HG03025 (cell line): ENCODE results near the gene PTPRN2.
"Not testable (repeated sequence)": the region's sequence is repeated elsewhere in the genome, so short reads cannot be mapped to it uniquely, and the experiment has no call there.

Experiments used
- ATAC-seq: cut with Tn5 transposase; IDR thresholded peaks from one replicate; pipeline ENCODE4 v1.9.1; 2021; ENCODE audit warnings: mild to moderate bottlenecking, moderate library complexity; ENCODE audit not compliant: unreplicated experiment, low FRiP score

The PTPRN2 gene

GRCh38 chr7:157922576-157922975 is 665.0 kb downstream of the PTPRN2 start:
- ATAC-seq, result no peak

DNA sequence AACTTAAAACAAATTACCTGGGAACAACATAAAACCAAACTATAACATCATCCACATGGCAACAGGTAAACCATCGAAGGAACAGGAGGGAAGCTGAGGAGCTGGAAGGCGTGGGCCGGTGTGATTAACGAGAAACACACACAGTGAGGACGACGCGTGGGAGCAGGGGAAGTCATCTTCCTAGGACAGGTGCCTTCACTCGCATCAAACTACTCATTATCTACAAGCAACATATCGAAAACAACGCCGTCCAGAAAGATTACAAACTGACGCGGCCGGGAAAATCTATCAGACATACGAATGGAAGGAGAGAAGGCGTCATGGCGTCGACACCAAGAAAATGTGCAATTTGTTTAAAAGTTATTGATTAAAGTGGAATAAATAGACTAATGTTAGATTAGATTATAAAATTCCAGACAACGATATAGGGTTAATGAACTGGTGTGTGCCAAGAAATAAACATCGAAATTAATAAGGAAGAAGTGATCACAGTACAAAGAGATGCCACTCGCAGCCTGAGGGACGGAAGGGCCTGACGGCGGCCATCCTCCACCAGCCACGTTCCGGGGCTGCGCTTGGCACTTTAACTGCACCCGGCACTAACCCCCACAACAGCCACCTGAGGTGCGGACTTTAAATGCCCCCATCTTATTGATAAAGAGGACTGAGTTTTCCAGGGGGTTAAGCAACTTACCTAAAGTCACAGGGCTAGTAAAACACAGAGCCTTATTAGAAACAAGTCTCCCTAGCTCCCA is 669.1 kb downstream of the PTPRN2 start:
- no peak for ATAC-seq

DNA sequence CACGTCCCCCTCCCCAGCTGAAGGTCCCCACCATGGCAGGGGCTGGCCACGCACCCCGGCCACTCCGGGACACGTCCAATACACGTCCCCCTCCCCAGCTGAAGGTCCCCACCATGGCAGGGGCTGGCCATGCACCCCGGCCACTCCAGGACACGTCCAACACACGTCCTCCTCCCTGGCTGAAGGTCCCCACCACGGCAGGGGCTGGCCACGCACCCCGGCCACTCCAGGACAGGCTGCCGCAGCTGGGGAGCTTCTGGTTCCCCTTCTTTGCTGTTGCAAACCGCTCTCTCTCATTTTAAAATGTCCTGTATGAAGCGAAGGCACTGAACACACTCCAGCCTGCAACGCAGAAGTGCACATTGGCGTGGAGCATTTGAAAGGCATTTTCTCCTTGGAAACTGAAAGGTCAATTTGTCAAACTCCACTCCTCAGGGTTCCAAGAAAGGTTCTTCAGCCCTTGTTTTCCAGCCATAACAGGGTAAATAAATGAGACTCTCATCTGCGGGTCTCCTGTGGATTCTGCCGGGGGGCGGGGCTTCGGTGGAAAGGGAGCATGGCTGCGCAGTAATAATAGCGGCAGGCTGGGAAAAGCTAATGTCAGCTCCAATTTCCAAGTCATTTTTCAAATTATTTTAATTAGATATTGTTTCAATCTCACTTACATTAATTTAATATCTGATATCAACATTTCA is 670.5 kb downstream of the PTPRN2 start:
- ATAC-seq, result no peak

DNA sequence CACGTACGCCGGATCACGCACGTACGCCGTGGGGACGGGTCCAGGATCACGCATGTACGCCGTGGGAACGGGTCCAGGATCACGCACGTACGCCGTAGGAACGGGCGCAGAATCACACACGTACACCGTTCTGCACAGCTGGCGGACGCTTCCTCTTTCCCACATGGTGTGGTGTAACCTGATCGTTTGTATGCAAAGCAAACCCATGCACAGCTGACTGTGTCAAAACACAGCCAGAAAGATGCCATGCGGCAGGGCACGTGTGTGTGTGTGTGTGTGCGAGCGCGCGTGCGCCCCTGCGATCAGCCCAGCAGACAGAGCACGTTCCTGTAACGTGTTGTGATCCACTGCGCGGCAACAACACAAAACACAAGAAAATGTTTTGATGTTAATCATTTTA is 677.2 kb downstream of the PTPRN2 start:
- ATAC-seq, result no peak

DNA sequence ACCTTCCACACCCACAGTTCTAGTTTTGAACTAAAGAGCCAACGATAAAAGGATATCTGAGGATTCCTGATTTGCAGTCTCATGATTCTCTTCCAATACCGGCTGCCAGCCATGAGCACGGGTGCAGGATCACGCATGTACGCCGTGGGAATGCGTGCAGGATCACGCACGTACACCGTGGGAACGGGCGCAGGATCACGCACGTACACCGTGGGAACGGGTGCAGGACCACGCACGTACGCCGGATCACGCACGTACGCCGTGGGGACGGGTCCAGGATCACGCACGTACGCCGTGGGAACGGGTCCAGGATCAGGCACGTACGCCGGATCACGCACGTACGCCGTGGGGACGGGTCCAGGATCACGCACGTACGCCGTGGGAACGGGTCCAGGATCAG is 677.6 kb downstream of the PTPRN2 start:
- ATAC-seq, result not testable (repeated sequence)

GRCh38 chr7:157909370-157909769 is 678.3 kb downstream of the PTPRN2 start:
- ATAC-seq, result no peak

GRCh38 chr7:157908006-157908782 is 679.4 kb downstream of the PTPRN2 start:
- ATAC-seq, result no peak

DNA sequence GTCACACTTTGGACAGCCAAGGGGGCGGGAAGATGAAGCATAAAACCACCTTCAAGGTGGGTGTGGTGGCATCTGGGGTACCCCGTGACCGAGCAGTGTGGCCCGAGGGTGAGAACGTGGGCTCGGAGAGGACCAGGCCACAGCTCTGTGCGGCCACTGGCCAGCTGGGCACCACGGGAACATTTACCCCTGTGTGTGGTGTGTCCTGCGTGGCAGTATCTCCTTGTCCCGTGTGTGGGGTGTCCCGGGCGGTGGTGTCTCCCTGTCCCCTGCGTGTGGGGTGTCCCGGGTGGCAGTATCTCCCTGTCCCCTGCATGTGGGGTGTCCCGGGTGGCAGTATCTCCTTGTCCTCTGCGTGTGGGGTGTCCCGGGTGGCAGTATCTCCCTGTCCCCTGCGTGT is 680.5 kb downstream of the PTPRN2 start:
- no peak for ATAC-seq

DNA sequence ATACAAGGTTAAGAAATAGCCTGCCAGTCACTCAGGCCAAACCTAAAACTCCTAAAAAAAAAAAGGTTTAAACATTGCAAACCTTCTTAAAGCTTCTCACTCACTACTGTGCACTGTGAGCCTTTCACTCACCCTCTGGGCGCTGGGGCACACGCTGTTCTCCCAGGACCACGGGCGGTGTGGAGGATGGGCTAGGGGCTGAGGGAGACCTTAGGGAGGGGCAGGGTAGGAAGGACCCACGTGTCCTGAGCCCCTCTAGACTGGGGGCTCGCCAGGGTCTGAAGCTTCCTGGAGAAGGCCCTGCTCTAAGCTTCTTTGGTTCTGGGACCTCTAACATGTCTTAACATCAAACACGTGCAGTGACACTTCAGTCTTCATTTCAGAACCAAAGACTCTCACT is 681.0 kb downstream of the PTPRN2 start:
- no peak for ATAC-seq

GRCh38 chr7:157905651-157906461 is 681.8 kb downstream of the PTPRN2 start:
- ATAC-seq, result no peak

GRCh38 chr7:157904866-157905570 is 682.6 kb downstream of the PTPRN2 start:
- no peak for ATAC-seq

DNA sequence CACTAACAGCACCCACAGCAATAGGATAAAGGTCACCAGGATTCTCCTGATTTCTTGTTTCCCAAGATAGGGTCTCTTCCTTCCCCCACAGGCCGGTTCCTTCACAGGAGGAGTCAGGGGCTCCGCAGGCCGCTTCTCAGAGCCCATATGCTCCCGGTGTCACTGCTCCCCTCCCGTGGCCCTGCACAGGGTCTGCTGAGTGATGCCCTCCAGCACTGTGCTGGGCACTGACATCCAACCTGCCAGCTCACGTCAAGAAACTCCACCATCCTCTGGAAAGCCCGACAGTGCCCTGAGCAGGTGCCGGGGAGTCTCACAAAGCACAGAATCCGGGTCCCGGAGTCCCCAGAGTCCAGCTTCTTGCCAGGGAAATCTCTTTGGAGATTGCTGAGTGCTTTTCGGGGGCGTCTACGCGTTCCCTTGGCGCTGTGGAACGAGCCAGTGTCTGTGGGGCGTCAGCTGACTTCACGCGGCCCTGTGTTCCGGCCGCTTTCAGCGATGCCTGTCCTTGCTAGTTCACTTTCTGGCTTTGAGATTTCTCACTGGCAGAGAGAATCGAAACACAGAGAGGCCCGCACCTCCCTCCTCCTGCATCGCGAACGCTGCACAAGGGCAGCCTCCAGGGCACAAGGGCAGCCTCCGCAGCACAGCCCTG is 683.3 kb downstream of the PTPRN2 start:
- ATAC-seq, result no peak

GRCh38 chr7:157903710-157904109 is 683.9 kb downstream of the PTPRN2 start:
- no peak for ATAC-seq

DNA sequence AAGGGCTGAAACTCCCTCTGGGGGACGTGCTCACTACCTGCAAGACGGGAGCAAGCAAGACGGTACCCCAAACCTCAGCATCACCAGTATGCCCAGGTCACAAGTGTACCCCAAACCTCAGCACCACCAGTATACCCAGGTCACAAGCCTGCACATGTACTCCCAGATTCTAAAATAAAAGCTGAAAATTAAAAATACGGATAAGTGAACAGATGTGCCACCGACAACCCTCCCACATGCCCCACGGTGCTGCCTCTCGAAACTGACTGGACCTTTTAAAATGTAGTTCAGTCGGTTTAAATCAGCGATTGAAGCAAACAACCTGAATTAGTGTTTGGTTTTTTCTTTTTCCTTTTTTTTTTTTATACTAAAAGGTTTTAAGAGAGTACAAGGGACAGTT is 684.3 kb downstream of the PTPRN2 start:
- ATAC-seq, result no peak

GRCh38 chr7:157901816-157902610 is 685.6 kb downstream of the PTPRN2 start:
- not testable (repeated sequence) for ATAC-seq

DNA sequence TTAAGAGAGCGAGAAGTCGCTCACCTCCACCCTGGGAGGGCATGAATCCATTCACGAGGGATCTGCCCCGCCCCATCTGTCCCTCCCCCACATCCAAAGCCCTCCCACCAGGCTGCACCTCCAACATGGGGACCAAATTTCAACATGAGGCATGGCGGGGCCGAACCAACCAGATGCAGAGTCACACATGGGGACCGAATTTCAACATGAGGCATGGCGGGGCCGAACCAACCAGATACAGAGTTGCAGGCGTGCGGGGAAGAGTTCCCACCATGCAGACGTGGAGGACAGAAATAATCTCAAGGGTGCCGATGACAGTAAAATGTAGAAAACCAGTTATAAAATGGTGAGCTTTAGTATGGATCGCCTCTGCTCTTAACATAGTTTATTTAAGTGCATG is 686.5 kb downstream of the PTPRN2 start:
- ATAC-seq, result no peak

DNA sequence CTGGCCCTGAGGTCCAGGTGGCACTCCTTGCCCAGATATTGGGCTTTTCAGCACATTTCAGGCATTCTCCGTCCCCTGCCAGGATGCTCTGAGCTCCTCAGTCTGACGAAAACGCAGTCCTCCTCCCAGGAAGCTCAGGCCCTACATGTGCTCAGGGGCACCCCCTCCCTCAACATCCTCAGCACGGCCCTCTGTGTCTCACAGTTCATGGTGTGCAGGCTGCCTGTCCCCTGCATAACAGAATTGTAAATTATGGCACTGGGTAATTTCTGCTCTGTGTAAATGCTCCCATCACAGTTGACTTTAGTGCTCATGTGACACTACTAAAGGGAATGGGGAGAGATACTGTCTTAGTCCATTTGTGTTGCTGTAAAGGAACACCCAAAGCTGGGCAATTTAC is 687.1 kb downstream of the PTPRN2 start:
- no peak for ATAC-seq

GRCh38 chr7:157900011-157900410 is 687.6 kb downstream of the PTPRN2 start:
- ATAC-seq, result no peak
